CD4-positive, alpha-beta T cell treated with Interleukin-2 at 100 ng/mL for 4 hours (primary cell): ENCODE measurements around the gene MAP3K14.
A peak's percentile ranks its signal among the peaks of the same experiment; 100 is the strongest.
"Not testable (repeated sequence)": the region's sequence is repeated elsewhere in the genome, so short reads cannot be mapped to it uniquely, and the experiment has no call there.

Experiments used
- DNase-seq: peaks from one replicate; pipeline ENCODE4 v3.0.0-alpha.2; 2020; ENCODE audit warnings: low spot score

Gene MAP3K14

DNA sequence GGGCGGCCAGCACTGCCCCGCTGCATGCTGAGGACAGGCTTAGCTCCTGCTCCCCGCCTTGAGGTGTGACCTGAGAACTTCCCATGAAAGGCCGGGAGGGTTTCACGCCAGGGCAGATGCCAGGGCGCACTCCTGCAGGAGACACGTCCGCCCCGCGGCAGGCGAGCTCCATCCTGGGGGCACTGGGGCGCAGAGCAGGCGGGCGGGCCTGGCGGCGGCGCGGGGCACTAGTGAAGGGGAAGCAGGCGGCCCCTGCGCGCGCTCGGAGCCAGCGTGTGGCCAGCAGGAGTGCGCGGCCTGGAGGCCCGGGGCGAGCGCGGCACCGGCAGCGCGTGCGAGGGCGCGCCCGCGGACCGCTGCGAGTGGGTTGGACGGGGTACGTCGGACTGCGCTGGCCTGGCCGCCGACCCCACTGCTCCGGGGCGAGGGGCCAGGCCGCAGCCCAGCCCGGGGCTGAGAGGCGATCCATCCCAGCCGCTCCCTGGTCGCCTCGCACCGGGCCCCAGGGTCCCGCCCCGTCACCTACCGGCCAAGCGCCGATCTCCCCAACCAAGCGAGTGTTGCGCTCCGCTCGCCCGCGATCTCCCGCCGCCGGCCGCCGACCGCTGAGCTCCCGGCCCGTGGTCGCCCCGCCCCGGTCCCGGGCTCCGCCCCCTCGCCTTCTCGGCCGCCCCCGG lies at the start of gene MAP3K14:
Gene MAP3K14 (minus strand): TSS at position 587 of the 677 bp plus-strand sequence. CDS start 26,275 bp downstream, outside the sequence.
- peak; percentile 59 for DNase-seq

DNA sequence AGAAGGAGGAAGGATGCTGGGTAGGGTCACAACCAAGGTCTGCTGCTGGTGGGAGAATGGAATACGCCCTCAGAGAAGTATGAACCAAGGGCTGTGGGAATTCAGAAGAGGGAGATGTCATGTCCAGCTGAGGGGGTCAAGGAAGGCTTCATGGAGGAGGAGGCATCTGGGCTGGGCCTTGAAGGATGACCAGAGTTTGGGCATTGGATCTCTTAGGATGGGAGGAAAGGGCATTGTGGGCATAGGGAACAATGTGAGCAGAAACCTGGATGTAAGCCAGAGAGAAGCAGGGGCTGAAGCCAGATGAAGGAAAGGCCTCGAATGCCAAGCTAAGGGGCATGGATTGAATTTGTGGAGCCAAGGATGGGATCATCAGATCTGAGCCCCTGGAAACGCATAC lies 49.2 kb upstream of the MAP3K14 start:
- DNase-seq: no peak

DNA sequence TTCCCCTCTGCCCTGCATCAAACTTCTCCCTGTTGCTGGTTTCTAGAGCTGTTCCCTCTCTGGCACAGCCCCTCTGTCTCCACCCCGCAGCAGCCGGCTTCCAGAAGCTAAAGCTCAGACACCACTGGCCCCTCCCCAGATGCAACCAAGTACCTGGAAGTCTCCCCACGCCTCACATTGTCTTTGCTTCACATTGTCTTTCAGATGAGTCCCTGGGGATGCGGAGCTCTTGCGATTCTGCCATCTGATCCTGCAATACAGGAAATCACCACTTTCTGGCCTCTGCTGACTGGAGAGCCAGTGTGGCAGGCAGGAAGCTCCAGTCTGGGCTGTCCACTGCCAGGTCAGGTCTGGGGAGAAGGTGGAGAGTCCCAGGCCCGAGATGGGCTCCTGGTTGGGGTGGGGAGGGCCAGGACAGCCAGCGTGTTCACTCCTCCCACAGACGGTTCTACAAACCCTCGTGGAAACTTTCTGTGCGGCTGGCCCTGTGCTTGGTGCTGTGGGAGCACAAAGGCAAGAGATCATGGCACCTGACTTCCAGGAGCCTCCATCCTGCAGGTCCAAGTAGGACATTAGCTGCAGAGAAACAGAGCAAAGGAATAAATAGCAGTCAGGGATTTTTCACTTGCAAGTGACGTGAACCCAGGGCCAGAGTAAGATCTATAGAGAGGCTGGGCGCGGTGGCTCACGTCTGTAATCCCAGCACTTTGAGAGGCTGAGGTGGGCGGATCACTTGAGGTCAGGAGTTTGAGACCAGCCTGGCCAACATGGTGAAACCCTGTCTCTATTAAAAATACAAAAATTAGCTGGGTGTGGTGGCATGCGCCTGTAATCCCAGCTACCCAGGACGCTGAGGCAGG lies 47.9 kb upstream of the MAP3K14 start:
- no peak for DNase-seq

DNA sequence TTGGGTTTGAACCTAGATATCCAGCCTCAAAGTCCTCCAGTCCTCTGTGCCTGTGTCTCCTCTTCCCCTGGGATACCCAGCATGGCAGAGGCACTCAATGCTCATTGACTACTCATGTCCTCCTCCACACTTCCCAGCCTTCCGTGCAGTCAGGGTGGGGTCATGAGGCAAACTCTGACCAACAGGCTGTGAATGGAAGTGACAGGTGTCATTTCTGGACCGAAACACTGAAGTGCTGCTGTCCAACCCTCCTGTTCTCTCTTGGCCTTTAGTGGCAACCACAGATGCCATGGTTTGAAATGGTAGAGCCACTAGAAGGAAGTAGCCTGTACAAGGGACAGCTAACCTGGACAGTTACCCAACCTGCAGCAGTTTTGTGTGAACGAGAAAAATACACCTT lies 46.7 kb upstream of the MAP3K14 start:
- DNase-seq: no peak

DNA sequence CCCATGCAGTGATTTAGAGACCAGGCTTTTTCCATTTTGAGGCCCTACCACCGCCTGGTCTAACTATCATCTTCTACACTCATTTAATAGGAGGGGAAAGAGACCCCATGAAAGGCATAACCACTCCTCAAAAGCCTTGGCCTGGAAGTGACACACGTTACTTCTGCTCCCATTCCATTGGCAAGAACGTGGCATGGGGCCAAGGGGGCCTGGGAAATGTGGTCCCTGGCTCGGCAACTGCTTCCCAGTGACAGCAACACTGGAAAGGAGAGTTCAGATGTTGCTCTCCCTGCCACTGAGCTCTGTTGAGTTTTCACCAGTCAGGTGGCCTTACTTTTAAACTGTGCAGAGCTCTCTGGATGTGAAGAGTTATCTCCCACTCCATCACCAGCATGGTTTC lies 45.2 kb upstream of the MAP3K14 start:
- no peak for DNase-seq

DNA sequence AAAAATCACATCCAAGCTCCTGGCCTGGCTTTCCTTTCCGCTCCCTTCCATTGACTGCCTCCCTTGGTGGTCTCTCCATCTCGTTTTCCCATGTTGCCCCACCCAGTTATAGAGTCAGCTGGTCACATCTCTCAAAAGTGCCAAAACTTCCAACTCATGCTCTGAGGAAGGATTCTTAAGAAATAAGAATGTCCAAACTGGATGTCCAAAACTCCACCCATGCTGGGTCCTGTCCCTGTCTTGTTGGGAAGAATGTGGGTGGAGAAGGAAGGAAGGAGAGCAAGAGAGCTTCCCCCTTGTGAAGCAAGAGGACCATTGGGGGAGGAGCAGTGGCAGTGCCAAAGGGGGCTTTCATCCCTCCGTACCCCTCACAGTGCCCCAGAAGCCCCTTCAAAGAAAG lies 44.6 kb upstream of the MAP3K14 start:
- no peak for DNase-seq

DNA sequence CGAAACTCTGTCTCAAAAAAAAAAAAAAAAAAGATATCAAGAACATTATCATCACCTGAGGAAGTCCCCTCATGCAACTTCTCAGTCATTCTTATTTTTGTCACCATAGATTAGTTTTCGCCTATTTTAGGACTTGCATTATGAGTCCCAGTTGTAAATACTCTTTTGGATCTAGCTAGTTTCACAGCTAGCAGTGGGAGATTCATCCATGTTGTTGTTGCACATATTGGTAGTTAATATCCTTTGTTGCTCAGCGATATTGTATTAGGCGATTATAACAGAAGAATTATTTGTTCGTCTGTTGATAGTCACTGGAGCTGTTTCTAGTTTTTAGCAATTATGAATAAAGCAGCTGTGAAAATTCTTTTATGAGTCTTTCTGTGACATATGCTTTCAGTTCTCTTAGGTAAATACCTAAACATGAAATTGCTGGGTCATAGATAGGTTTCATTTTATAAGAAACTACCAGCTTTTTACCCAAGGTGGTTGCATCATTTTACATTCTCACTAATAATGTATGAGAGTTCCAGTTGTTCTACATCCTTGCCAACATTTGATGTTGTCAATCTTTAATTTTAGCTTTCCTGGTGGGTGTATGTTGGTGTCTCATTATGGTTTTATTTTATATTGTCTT lies 40.7 kb upstream of the MAP3K14 start:
- no peak for DNase-seq

DNA sequence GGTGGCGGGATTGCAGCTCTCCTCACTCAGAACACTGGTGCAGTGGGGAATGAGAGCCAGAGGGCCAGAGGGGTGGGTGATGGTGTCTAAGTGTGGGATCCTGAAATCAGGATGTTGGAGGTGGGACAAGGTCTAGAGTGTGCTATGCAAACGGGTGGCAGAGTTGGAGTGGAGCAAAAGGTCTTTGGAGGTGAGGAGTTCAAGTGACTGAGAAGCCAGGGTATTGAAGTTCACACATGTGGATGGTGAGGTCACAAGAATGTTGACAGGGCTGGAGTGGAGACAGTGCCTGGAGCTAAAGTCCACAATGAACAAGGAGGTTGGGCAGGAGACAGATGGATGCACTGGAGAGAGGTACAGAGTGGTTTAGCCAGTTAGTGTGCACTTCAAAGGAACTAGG lies 38.3 kb upstream of the MAP3K14 start:
- no peak for DNase-seq

DNA sequence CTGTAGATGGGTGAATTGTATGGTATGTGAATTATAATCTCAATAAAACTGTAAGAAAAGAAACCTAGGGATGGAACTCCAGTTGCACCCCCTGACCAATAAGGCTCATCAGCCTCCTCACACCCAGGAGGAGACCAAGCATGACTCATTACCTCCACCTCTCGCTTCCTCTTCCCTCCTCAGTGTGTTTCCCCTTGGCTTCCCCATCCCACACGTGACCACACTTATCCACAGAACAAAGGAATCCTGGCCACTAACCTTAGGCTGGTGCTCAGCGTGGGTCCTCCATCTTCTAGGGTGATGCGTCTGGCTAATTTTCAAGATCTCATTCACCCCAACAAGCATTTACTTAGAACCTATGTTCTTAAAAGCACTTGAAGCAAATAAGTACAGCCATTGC lies 36.2 kb upstream of the MAP3K14 start:
- DNase-seq: peak; percentile 23

DNA sequence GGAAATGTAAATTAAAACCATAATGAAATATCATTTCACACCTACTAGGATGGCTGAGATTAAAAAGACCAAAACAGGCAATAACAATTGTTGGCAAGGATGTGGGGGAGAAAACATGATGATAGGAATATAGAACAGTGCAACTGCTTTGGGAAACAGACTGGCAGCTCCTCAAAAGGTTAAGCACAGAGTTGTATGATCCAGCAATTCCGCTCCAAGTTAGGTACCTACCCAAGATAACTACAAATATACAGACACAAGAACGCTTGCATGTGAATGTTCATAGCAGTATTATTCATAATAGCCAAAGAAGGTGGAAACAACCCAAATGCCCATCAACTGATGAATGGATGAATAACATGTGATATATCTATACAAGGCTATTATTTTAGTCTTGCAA lies 35.0 kb upstream of the MAP3K14 start:
- no peak for DNase-seq

DNA sequence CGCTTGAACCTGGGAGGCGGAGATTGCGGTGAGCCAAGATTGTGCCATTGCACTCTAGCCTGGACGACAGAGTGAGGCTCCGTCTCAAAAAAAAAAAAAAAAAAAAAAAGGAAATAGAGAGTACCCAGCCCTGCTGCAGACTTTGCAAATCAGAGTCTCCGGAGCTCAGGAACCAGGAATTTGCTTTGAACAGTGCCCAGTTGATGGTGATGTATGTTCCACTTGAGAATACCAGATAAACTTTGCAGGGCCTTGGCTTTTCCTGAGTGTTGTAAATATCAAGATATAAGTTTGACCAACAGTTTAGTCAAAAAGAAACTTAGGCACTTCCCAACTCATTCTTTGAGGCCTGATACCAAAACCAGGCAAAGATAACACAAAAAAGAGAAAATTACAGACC lies 30.6 kb upstream of the MAP3K14 start:
- no peak for DNase-seq

DNA sequence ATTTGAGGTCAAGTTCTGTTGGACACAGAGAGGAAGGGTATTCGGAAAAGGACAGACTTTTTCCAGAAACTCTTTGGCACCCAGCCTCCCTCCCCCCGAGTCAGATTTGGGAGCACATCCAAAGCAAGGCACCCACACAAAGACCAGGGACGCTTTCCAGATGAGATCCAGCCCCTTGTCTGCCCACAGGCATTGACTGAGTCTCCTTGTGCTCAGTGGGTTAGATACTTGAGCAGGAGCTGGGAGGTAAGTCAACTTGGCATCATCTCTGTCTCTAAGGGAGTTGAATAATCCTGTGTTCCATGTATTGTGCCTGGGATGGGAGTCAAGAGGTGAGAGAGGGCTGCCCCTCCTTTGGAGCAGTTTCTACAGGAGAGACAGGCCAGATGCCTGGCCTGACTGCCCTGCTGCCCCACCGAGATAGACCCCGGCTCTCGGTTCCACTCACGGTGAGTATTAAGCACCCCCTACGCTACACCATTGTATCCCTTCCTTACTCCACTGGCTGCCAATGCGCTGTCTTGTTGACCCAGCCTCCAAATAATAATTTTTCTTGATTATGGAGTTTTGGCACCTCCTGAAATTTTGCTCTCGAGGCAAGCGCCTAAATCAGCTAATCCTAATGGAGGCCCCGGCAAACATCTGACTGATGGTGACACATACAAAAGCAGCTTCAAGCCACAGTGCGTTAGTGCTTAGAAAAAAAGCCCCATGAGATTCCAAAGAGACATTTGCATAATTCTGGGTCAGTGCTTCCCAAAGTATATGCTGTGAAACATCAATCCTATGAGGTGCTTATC lies 29.6 kb upstream of the MAP3K14 start:
- no peak for DNase-seq

DNA sequence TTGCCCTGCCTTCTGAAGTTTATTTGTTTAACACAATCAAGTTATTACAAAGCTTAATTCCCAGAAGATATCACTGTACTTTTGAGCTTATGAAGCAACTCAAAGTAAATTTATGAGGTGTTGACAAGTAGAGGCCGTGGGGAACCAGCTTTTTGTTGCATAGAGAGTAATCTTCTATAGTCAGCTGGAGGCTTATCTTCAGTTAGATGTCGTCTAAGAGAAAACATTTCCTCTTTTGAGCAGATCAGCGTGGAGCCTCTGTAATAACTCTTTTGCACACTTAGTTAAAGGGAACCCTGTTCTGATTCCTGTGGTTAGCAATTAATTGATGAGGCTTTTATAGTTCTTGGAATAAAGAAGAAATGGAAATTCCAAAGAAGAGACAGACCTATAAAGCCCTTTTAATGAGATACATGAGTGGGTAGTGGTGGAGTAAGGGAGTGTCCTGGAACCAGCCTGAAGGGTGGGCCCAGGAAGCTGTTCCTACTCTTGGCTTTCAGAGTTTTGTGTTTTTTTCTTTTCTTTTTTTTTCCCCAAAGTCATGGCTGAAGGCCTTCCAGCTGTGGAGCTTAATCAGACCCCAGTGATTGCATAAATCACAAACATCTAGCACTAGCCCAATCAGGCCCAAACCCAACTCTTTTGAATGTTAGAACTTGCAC lies 28.9 kb upstream of the MAP3K14 start:
- DNase-seq: no peak

DNA sequence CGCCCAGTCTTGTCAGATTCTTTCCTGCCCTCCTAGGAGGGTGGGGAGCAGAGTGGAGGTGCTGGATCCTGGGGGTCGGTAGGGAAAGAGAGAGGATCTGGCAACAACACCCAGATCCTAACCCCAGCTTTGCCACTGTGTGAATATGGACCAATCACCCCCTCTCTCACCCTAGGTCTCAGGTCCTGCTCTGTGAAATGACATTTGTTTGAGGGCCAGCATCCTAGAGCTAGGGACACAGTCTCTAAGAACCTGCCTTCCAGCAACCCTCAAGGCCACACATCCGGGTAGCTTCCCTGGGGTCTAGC lies 28.4 kb upstream of the MAP3K14 start:
- DNase-seq: no peak

DNA sequence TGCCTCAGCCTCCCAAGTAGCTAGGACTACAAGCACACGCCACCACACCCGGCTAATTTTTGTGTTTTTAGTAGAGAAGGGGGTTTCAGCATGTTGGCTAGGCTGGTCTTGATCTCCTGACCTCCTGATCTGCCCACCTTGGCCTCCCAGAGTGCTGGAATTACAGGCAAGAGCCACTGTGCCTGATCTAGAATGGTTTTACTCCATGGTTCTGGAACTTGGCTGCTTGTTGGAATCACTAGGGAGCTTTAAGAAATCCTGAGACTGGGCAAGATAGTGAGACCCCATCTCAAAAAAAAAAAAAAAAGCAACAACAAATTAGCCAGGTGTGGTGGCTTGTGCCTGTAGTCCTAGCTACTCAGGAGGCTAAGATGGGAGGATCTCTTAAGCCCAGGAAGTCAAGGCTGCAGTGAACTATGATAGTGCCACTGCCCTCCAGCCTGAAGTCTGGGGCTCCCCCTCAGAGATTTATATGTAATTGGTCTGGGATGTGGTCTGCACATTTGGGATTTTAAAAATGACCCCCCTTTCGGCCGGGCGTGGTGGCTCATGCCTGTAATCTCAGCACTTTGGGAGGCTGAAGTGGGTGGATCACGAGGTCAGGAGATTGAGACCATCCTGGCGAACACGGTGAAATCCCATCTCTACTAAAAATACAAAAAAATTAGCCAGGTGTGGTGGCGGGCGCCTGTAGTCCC lies 27.3 kb upstream of the MAP3K14 start:
- DNase-seq: not testable (repeated sequence)

DNA sequence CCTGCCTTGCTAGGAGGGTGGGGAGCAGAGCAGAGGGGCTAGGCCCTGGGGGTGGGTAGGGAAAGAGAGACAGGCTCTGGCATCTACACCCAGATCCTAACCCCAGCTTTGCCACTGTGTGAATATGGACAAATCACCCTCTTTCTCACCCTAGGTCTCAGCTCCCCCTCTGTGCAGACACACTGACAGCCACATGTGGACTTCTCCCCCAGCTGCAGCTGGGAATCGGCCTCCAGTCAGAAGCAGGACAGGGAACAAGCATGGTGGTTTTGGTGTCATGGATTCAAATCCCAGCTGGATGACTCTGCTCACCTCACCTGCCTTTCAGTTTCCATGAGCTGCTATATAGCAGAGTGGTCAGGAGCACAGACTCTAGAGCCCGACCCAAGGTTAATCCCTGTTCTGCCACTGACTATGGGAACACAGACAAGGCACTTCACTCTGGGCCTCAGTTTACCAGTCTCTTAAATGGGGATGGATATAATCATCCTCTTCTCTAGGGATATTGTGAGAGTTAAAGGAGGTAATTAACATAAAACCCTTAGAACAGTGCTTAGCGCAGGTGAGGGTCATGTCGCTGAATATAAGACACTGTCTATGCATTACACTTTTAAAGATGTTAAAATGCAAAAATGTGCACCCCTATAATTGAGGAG lies 26.2 kb upstream of the MAP3K14 start:
- no peak for DNase-seq

DNA sequence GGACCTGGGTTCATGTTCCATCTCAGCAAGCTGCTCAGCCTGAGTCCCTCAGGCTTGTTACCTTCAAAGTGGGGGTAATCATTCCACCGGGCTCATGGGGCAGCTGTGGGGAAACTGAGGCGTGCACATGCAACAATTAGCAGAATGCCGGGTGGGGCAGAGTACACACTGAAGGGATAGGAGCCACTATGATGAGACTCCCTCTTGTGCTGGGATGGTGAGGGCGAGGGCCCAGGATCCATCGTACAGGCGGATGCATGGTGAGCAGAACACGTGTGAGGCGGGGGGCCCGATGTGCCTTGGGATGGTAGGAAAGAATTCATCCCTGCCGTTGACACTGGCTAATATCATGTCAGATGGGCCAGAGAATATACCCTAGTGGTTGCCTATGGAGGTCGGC lies 25.5 kb upstream of the MAP3K14 start:
- no peak for DNase-seq

DNA sequence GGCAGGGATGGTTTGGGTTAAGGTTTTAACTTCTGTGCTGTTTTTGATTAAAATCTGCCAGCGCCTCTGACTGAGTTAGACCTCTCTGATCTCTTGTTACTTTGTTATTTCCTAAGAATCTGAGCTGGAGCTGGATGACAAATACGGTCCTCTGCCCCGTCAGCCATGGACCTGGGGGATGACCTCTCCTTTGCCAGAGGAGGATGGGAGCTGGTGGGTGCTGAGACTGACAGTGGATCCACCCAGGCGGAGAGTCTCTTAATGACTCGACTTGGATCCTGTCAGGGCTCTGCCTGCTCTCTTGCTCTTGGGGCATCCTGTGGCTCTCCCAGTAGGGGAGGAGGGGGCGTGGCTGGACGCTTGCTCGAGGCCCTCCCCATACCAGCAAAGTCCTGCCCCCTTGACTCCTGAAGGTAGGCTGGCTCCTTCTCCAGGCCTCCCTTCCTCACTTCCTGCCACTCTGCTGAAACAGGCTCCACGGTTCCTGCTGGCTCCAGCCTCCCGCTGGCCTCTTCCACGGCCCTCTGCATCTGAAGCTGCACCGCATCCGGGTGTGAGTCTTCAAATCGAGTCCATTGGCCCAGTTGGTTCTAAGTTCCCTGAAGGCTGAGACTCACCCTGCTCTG lies 24.8 kb upstream of the MAP3K14 start:
- DNase-seq: no peak

DNA sequence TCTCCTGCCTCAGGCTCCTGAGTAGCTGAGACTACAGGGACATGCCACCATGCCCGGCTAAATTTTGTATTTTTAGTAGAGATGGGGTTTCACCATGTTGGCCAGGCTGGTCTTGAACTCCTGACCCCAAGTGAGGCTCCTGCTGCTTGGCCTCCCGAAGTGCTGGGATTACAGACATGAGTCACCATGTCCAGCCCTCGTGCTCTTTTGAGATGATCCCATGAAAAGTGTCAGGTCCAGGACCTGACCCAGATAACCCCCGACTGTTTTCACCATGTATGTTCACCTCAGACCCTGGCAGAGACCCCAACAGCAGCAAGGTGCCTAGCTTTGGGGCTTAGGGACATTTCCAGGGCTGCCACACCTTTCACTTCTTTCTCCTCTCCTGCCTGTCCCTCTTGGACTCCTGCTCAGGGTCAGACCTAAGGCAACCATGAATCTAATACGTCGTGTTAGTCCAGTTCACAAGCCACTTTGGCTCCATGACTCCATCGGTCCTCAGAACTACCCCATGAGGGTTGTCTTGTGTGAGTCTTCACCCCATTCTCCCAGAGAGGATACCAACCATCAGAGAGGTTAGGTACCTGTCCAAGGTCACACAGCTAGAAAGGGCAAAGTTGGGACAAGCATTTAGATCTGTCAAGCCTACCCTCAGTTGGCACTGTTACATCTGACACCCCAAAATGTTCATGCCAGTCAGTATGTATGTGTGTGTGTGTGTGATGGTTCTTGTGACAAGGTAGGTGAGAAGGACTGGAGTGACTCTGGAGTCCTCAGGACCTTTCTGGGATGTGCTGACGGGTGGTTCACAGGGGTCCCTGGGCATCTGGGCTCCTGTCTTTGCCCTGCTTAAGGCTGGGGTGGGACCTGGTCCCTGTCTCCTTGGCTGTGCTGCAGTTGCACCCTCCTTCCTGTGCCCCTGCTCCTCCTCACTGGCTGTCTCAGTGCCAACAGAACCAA lies 23.1 kb upstream of the MAP3K14 start:
- DNase-seq: no peak
